Mucosa of stomach (tissue), 1 donor: ENCODE results near the gene TPK1.

ENCODE experiments used
- H3K27me3 ChIP-seq: one replicate; pipeline ENCODE4 v1.7.0; 2013; ENCODE audit warnings: mild to moderate bottlenecking, low read length; ENCODE audit not compliant: control insufficient read depth, insufficient read depth
- H3K36me3 ChIP-seq: one replicate; pipeline ENCODE4 v1.7.0; 2013; ENCODE audit warnings: low read length; ENCODE audit not compliant: control insufficient read depth, insufficient read depth
- H3K4me1 ChIP-seq: one replicate; pipeline ENCODE4 v1.7.0; 2013; ENCODE audit warnings: mild to moderate bottlenecking, low read length; ENCODE audit not compliant: control insufficient read depth, insufficient read depth
- H3K4me3 ChIP-seq: one replicate; pipeline ENCODE4 v1.7.0; 2013; ENCODE audit warnings: low read length
- H3K9ac ChIP-seq: one replicate; pipeline ENCODE4 v1.7.0; 2013; ENCODE audit warnings: mild to moderate bottlenecking, low read length, moderate library complexity
- H3K9me3 ChIP-seq: one replicate; pipeline ENCODE4 v1.7.0; 2013; ENCODE audit warnings: mild to moderate bottlenecking, low read length, moderate library complexity; ENCODE audit not compliant: control insufficient read depth
- donor health status: Pancreatic carcinoma.

Gene TPK1

GRCh38 chr7:144529269-144529926 is 306.5 kb downstream of the TPK1 start:
- Histone ChIP-seq H3K9me3 (no peaks in the 10 kb centered on the region), H3K9ac (no peak overlapping the region), H3K4me1 (no peaks in the 10 kb centered on the region), H3K27me3 (no peaks in the 10 kb centered on the region), H3K36me3 (no peaks in the 10 kb centered on the region), H3K4me3 (no peak overlapping the region)

- no peaks in the 10 kb centered on the region for H3K27me3 ChIP-seq
- no peaks in the 10 kb centered on the region for H3K4me1 ChIP-seq
- H3K36me3 ChIP-seq = no peaks in the 10 kb centered on the region
- no peaks in the 10 kb centered on the region for H3K9me3 ChIP-seq
- H3K4me3 ChIP-seq = no peak overlapping the region
- no peak overlapping the region for H3K9ac ChIP-seq
Measured at GRCh38 chr7:144528536-144529045, 307.3 kb downstream of the TPK1 start.

GRCh38 chr7:144527051-144527471 is 308.8 kb downstream of the TPK1 start:
- H3K27me3 ChIP-seq = no peaks in the 10 kb centered on the region

GRCh38 chr7:144525956-144526355 is 309.9 kb downstream of the TPK1 start:
- no peaks in the 10 kb centered on the region for H3K4me1 ChIP-seq
- no peaks in the 10 kb centered on the region for H3K36me3 ChIP-seq
- no peak overlapping the region for H3K9ac ChIP-seq
- H3K4me3 ChIP-seq = no peak overlapping the region
- H3K27me3 ChIP-seq = no peaks in the 10 kb centered on the region
- no peaks in the 10 kb centered on the region for H3K9me3 ChIP-seq

More at GRCh38 chr7:144527051-144527471, 308.8 kb downstream of the TPK1 start:
- no peaks in the 10 kb centered on the region for H3K9me3 ChIP-seq
- no peak overlapping the region for H3K9ac ChIP-seq
- no peaks in the 10 kb centered on the region for H3K4me1 ChIP-seq
- H3K4me3 ChIP-seq = no peak overlapping the region
- H3K36me3 ChIP-seq = no peaks in the 10 kb centered on the region

GRCh38 chr7:144524271-144524670 is 311.6 kb downstream of the TPK1 start:
- H3K4me3 ChIP-seq = no peak overlapping the region
- no peaks in the 10 kb centered on the region for H3K9me3 ChIP-seq

GRCh38 chr7:144523621-144524020 is 312.2 kb downstream of the TPK1 start:
- Histone ChIP-seq H3K4me1 (no peaks in the 10 kb centered on the region), H3K4me3 (no peak overlapping the region), H3K9me3 (no peaks in the 10 kb centered on the region), H3K36me3 (no peaks in the 10 kb centered on the region), H3K27me3 (no peaks in the 10 kb centered on the region), H3K9ac (no peak overlapping the region)

More at GRCh38 chr7:144524271-144524670, 311.6 kb downstream of the TPK1 start:
- H3K36me3 ChIP-seq = no peaks in the 10 kb centered on the region
- H3K4me1 ChIP-seq = no peaks in the 10 kb centered on the region
- no peak overlapping the region for H3K9ac ChIP-seq
- H3K27me3 ChIP-seq = no peaks in the 10 kb centered on the region

GRCh38 chr7:144519925-144520324 is 315.9 kb downstream of the TPK1 start:
- Histone ChIP-seq H3K36me3 (no peaks in the 10 kb centered on the region), H3K27me3 (no peaks in the 10 kb centered on the region), H3K4me3 (no peak overlapping the region), H3K4me1 (no peaks in the 10 kb centered on the region), H3K9ac (no peak overlapping the region), H3K9me3 (no peaks in the 10 kb centered on the region)

GRCh38 chr7:144518360-144518759 is 317.5 kb downstream of the TPK1 start:
- Histone ChIP-seq H3K36me3 (no peaks in the 10 kb centered on the region), H3K9me3 (no peaks in the 10 kb centered on the region), H3K9ac (no peak overlapping the region), H3K4me1 (no peaks in the 10 kb centered on the region), H3K27me3 (no peaks in the 10 kb centered on the region), H3K4me3 (no peak overlapping the region)

- H3K9ac ChIP-seq = no peak overlapping the region
- H3K36me3 ChIP-seq = no peaks in the 10 kb centered on the region
- no peak overlapping the region for H3K4me3 ChIP-seq
- H3K4me1 ChIP-seq = no peaks in the 10 kb centered on the region
- no peaks in the 10 kb centered on the region for H3K27me3 ChIP-seq
- H3K9me3 ChIP-seq = no peaks in the 10 kb centered on the region
Measured at GRCh38 chr7:144517749-144518148, 318.1 kb downstream of the TPK1 start.

GRCh38 chr7:144516729-144517525 is 318.9 kb downstream of the TPK1 start:
- no peaks in the 10 kb centered on the region for H3K27me3 ChIP-seq
- H3K9me3 ChIP-seq = no peaks in the 10 kb centered on the region
- no peaks in the 10 kb centered on the region for H3K36me3 ChIP-seq
- H3K4me3 ChIP-seq = no peak overlapping the region
- H3K4me1 ChIP-seq = no peaks in the 10 kb centered on the region
- H3K9ac ChIP-seq = no peak overlapping the region

GRCh38 chr7:144513334-144513733 is 322.5 kb downstream of the TPK1 start:
- Histone ChIP-seq H3K9me3 (no peaks in the 10 kb centered on the region), H3K4me3 (no peak overlapping the region), H3K27me3 (no peaks in the 10 kb centered on the region), H3K36me3 (no peaks in the 10 kb centered on the region), H3K4me1 (no peaks in the 10 kb centered on the region), H3K9ac (no peak overlapping the region)

- Histone ChIP-seq H3K4me1 (no peaks in the 10 kb centered on the region), H3K27me3 (no peaks in the 10 kb centered on the region), H3K9ac (no peak overlapping the region), H3K9me3 (no peaks in the 10 kb centered on the region), H3K36me3 (no peaks in the 10 kb centered on the region), H3K4me3 (no peak overlapping the region)
Measured at GRCh38 chr7:144510621-144511020, 325.2 kb downstream of the TPK1 start.
